ENCODE data around the gene DLG1. TPM values are rescaled to one million over a fixed set of nuclear protein-coding genes. Genes with fewer than 3 reads are reported as not detected.
A peak's percentile ranks its signal among the peaks of the same experiment; 100 is the strongest.

The DLG1 gene
- total RNA-seq, 1 donor from 2014 or later, result 138 TPM

DNA sequence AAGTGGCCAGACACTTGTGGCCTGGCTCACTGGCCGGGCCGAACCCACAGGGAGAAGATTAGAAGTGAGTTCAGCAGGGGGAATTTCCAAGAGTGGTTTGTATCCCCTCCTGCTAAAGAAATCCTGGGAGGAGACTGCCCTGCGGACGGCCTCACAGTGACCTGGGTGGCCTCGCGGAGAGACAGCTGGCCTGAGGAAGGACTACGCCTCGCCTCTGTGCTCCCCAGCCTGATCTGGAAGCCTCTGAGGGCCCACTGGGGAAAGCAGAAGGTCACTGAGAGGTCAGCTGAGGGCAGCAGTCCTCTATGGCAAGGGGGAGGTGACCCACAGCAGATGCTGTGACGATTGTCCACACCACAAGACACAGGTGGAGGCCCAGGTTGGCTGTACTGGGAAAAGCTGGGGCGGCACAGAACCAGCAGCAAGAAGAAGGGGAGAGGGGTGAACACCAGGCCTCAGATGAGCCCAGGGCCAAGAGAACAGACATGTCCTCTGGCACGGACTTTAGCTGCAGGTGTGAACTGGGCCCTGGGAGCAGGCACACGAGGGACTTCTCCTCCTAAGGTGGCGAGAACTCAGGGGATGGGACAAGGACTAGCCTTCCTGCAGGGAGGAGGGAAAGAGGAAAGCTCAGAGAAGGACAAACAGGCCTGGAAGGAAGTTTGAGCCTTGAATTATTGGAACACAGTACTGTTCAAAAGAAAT lies 37.2 kb upstream of the DLG1 start:
- H3K9me3 ChIP-seq (ENCODE audit: low read depth), result no peaks in the 10 kb centered on the region
- DNase-seq (ENCODE audit: low spot score), result no peak
- H2AFZ ChIP-seq (replicated peaks), result no peak overlapping the region
- peaks cover 32% of the 10 kb centered on the region for H3K4me1 ChIP-seq
- no peak overlapping the region for H3K4me3 ChIP-seq
- H3K9me3 Mint-ChIP-seq, result no peaks in the 10 kb centered on the region
- H3K27me3 Mint-ChIP-seq (ENCODE audit: insufficient read depth, low read depth), result peaks cover 6% of the 10 kb centered on the region
- peaks cover 51% of the 10 kb centered on the region for H3K4me1 Mint-ChIP-seq
- no peaks in the 10 kb centered on the region for H3K36me3 ChIP-seq
- no peaks in the 10 kb centered on the region for H3K36me3 Mint-ChIP-seq
- H3F3A ChIP-seq (ENCODE audit: low read depth), result peaks cover 16% of the 10 kb centered on the region
- TF ChIP-seq EZH2phosphoT487 (IDR thresholded peaks at IDR 0.05) (no peak), EZH2 (IDR thresholded peaks at IDR 0.05) (no peak)
- TF ChIP-seq, protein P1, sequence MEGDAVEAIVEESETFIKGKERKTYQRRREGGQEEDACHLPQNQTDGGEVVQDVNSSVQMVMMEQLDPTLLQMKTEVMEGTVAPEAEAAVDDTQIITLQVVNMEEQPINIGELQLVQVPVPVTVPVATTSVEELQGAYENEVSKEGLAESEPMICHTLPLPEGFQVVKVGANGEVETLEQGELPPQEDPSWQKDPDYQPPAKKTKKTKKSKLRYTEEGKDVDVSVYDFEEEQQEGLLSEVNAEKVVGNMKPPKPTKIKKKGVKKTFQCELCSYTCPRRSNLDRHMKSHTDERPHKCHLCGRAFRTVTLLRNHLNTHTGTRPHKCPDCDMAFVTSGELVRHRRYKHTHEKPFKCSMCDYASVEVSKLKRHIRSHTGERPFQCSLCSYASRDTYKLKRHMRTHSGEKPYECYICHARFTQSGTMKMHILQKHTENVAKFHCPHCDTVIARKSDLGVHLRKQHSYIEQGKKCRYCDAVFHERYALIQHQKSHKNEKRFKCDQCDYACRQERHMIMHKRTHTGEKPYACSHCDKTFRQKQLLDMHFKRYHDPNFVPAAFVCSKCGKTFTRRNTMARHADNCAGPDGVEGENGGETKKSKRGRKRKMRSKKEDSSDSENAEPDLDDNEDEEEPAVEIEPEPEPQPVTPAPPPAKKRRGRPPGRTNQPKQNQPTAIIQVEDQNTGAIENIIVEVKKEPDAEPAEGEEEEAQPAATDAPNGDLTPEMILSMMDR (IDR thresholded peaks at IDR 0.05), result no peak
- H3K9ac ChIP-seq, result no peak overlapping the region
- H3K4me2 ChIP-seq, result no peak overlapping the region
- H4K20me1 ChIP-seq (ENCODE audit: low read depth), result no peaks in the 10 kb centered on the region
- no peak overlapping the region for H3K4me3 Mint-ChIP-seq
- peak overlapping the region; percentile 48 for H3K27ac Mint-ChIP-seq
- no peak overlapping the region for H3K27ac ChIP-seq
- no peaks in the 10 kb centered on the region for H3K27me3 ChIP-seq
- no peaks in the 10 kb centered on the region for H3K79me2 ChIP-seq (ENCODE audit: low read depth)

DNA sequence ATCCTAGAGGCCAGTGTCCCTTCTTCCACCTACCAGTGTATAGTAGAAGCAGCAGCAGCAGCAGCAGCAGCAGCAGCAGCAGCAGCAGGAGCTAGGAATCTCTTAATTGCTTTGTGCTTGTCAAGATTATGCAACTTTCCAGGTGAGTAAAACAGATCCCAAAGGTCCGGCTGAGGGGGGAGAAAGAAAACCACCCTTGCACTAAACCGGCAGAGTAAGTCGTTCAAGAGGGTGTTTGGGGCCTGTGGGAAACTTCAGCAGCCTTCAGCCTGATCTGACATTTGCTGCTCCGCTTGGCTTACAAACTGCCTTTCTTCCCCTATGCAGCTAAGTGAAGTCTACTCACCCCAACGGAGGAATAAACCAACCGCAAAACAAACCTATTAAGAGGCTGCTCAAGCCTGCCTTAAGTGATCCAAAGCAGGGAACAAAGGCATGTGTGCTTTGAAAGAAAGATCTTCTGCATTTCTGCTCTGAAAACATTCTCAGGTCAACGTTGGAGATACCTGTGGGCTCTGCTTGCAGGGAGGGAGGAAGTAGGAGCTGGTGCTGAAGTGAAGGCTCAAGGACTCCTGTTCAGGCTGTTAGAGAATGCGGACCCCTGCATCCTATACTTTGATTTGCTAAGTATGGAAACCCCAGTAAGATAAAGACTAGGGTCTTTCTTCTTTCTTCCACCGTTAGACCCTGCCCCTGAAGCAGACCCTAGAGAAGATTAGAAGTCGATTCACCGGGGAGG lies 35.7 kb upstream of the DLG1 start:
- Mint-ChIP-seq H3K27ac (peak overlapping the region; percentile 64), H3K27me3 (ENCODE audit: insufficient read depth, low read depth) (peaks cover 6% of the 10 kb centered on the region), H3K4me1 (peaks cover 39% of the 10 kb centered on the region), H3K4me3 (no peak overlapping the region), H3K36me3 (no peaks in the 10 kb centered on the region), H3K9me3 (no peaks in the 10 kb centered on the region)
- H3K4me2 ChIP-seq, result peak overlapping the region; percentile 62
- peak overlapping the region; percentile 66 for H3K27ac ChIP-seq
- H2AFZ ChIP-seq (replicated peaks), result peak overlapping the region; percentile 87
- H3K79me2 ChIP-seq (ENCODE audit: low read depth), result no peaks in the 10 kb centered on the region
- peaks cover 16% of the 10 kb centered on the region for H3F3A ChIP-seq (ENCODE audit: low read depth)
- peaks cover 21% of the 10 kb centered on the region for H3K4me1 ChIP-seq
- no peaks in the 10 kb centered on the region for H3K36me3 ChIP-seq
- no peak for TF ChIP-seq EZH2phosphoT487 (IDR thresholded peaks at IDR 0.05)
- TF ChIP-seq EZH2 (IDR thresholded peaks at IDR 0.05), result no peak
- TF ChIP-seq, protein P1 (IDR thresholded peaks at IDR 0.05), result no peak
- peak; percentile 56 for DNase-seq (ENCODE audit: low spot score)
- no peaks in the 10 kb centered on the region for H4K20me1 ChIP-seq (ENCODE audit: low read depth)
- H3K27me3 ChIP-seq, result no peaks in the 10 kb centered on the region
- no peaks in the 10 kb centered on the region for H3K9me3 ChIP-seq (ENCODE audit: low read depth)
- H3K9ac ChIP-seq, result no peak overlapping the region
- H3K4me3 ChIP-seq, result no peak overlapping the region

DNA sequence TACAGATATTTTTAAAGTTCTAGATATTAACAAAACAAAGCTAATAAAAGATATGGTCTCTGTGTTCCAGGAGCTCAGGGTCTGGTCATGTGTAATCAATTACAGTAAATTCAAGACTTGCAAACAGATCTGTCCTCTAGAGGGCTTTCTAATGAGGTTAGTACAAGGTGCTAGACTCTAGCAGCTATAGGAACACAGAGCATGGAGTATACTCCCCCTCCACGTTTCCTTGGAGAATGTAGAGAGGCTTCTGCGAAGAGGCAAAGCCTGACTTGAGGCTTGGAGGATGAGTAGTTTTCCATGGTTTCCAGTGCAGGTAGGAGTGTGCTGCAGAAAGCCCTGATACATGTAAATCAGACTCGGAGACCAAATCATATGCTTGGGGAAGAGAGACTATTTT lies 32.7 kb upstream of the DLG1 start:
- Histone ChIP-seq H3K79me2 (ENCODE audit: low read depth) (no peaks in the 10 kb centered on the region), H3K4me1 (peaks cover 21% of the 10 kb centered on the region), H3K27me3 (no peaks in the 10 kb centered on the region), H3K36me3 (no peaks in the 10 kb centered on the region), H3K4me2 (no peak overlapping the region), H4K20me1 (ENCODE audit: low read depth) (no peaks in the 10 kb centered on the region), H3F3A (ENCODE audit: low read depth) (peaks cover 16% of the 10 kb centered on the region), H2AFZ (replicated peaks) (no peak overlapping the region), H3K4me3 (no peak overlapping the region), H3K27ac (no peak overlapping the region), H3K9ac (no peak overlapping the region), H3K9me3 (ENCODE audit: low read depth) (no peaks in the 10 kb centered on the region)
- H3K4me3 Mint-ChIP-seq, result no peak overlapping the region
- H3K4me1 Mint-ChIP-seq, result peaks cover 34% of the 10 kb centered on the region
- no peak overlapping the region for H3K27ac Mint-ChIP-seq
- TF ChIP-seq, protein P1 (IDR thresholded peaks at IDR 0.05), result no peak
- TF ChIP-seq EZH2 (IDR thresholded peaks at IDR 0.05), result no peak
- no peak for TF ChIP-seq EZH2phosphoT487 (IDR thresholded peaks at IDR 0.05)
- H3K36me3 Mint-ChIP-seq, result no peaks in the 10 kb centered on the region
- no peak for DNase-seq (ENCODE audit: low spot score)
- H3K9me3 Mint-ChIP-seq, result no peaks in the 10 kb centered on the region
- peaks cover 2% of the 10 kb centered on the region for H3K27me3 Mint-ChIP-seq (ENCODE audit: insufficient read depth, low read depth)

All from neural progenitor cell (in vitro differentiated cells).